Naive thymus-derived CD8-positive, alpha-beta T cell (primary cell): Measurements from ENCODE around the gene ARPC5. TPM values are rescaled to one million over a fixed set of nuclear protein-coding genes. Genes with fewer than 3 reads are reported as not detected.

ENCODE experiments used
- ATAC-seq, 2 donors: fragments of 150-1000 bp; cut with Tn5 transposase in 1 of 2; sonication (Bioruptor Pico), chemical (Tn5 transposase) in 1 of 2; 1 replicate in 1 of 2; 2 replicates in 1 of 2; pipeline ENCODE4 v1.10.0; 2021; ENCODE audit warnings: mild to moderate bottlenecking in 2 of 2, moderate library complexity in 2 of 2
- POLR2A ChIA-PET: fragments of 350-600 bp; sonication (Branson Sonifier 250); formaldehyde crosslinking; loops from one replicate; lab custom pipeline; 2021; ENCODE audit warnings: antibody characterized with exemption; lab: Charles Lee
- DNase-seq, 10 donors: peaks; one replicate each; pipeline versions ENCODE4 v3.0.0 to v3.0.0-alpha.2; 2020 to 2022
- H3K27ac Mint-ChIP-seq, 10 donors: one replicate each; pipeline ENCODE4 v1.8.0; 2020 to 2022; ENCODE audit warnings: mild to moderate bottlenecking in 10 of 10, mixed read lengths in 10 of 10, moderate library complexity in 4 of 10, inconsistent platforms in 1 of 10
- H3K27me3 Mint-ChIP-seq, 5 donors: one replicate each; pipeline ENCODE4 v1.8.0; 2021 to 2022; ENCODE audit warnings: mixed read lengths in 5 of 5
- H3K36me3 Mint-ChIP-seq, 3 donors: one replicate each; pipeline ENCODE4 v1.8.0; 2020 to 2022; ENCODE audit warnings: mixed read lengths in 3 of 3, mild to moderate bottlenecking in 2 of 3, inconsistent platforms in 1 of 3
- H3K4me1 Mint-ChIP-seq, 4 donors: one replicate each; pipeline ENCODE4 v1.8.0; 2021 to 2022; ENCODE audit warnings: mixed read lengths in 4 of 4
- H3K4me3 Mint-ChIP-seq, 10 donors: one replicate each; pipeline ENCODE4 v1.8.0; 2020 to 2022; ENCODE audit warnings: mild to moderate bottlenecking in 10 of 10, mixed read lengths in 10 of 10, moderate library complexity in 6 of 10, inconsistent platforms in 1 of 10
- H3K9me3 Mint-ChIP-seq, 9 donors: one replicate each; pipeline ENCODE4 v1.8.0; 2020 to 2022; ENCODE audit warnings: mixed read lengths in 9 of 9, mild to moderate bottlenecking in 3 of 9, inconsistent platforms in 1 of 9, moderate library complexity in 1 of 9
- polyA plus RNA-seq, 3 donors: library from polyadenylated mRNA; unstranded; fragments of 300-500 nt; fragmentation: Illumina TruSeq; gene quantifications; one replicate each; pipeline ENCODE4 v1.2.3, GENCODE V29; 2021
- total RNA-seq, 8 experiments: library from RNA in 2 of 8; stranded (reverse) in 2 of 8; gene quantifications; one replicate each; pipeline ENCODE4 v1.2.3 and lab custom pipeline; 2021 to 2026

The ARPC5 gene
- total and polyA plus RNA-seq, 5 experiments from 2014 or later: 99.6 to 556 (median 400) TPM

GRCh38 chr1:183590244-183591191 is 45.1 kb downstream of the ARPC5 start, which contains the start of gene NCF2:
Gene NCF2, minus strand, starts transcription at chr1:183590459. Its CDS starts 130 bp downstream, at chr1:183590329.
- peaks cover 5 to 50% (median 9%) of the 10 kb centered on the region in 4 donors for H3K4me1 Mint-ChIP-seq
- H3K27ac Mint-ChIP-seq: peak within 1 kb of the TSS in 6 of 10 donors; percentile 24 to 80 (median 70)
- H3K4me3 Mint-ChIP-seq: peak within 1 kb of the TSS in 3 of 10 donors; percentile 19 to 65 (median 30)
- POLR2A ChIA-PET: interaction anchor here (0.7 kb wide), 1 partner anchor 309 kb away, joined by 5 read pairs; no protein-coding TSS in a partner anchor
- DNase-seq: no peak
- H3K27me3 Mint-ChIP-seq: peaks cover 0 to 10% (median 0%) of the 10 kb centered on the region in 5 donors
- no peaks in the 10 kb centered on the region for H3K9me3 Mint-ChIP-seq
- peak; percentile 56 to 77 for ATAC-seq
- H3K36me3 Mint-ChIP-seq: peaks cover 0 to 2% (median 0%) of the 10 kb centered on the region in 3 donors

- peaks cover 0 to 10% (median 0%) of the 10 kb centered on the region in 5 donors for H3K27me3 Mint-ChIP-seq
Observed at GRCh38 chr1:183589874-183590243, 45.7 kb downstream of the ARPC5 start.

DNA sequence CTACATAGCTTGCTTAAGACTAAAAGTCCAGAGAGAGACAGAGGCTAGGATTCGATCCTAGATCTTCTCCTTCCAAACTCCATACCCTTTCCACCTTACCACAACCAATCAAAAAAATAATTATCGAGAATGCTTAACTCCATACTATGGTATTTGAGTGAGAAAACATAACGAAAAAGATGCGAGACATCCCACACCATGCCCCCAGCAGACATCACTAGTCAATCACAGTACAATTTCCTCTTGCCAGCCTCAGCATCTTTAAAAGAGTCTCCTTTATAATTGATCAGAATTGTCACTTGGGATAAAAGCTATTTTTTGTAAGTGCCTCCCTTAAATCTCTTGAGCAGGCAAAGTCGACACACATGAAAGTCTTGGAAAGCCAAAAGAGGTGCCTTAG is 46.2 kb downstream of the ARPC5 start:
- peak overlapping the region in 4 of 10 donors; percentile 56 to 80 (median 74) for H3K27ac Mint-ChIP-seq
- DNase-seq (no peak), ATAC-seq (no peak)
- H3K4me3 Mint-ChIP-seq: peak overlapping the region in 3 of 10 donors; percentile 19 to 65 (median 30)
- POLR2A ChIA-PET: no interaction called here
- H3K36me3 Mint-ChIP-seq: peaks cover 0 to 4% (median 0%) of the 10 kb centered on the region in 3 donors
- no peaks in the 10 kb centered on the region for H3K9me3 Mint-ChIP-seq
- peaks cover 5 to 50% (median 9%) of the 10 kb centered on the region in 4 donors for H3K4me1 Mint-ChIP-seq
- H3K27me3 Mint-ChIP-seq: peaks cover 0 to 10% (median 0%) of the 10 kb centered on the region in 5 donors

More at GRCh38 chr1:183589874-183590243, 45.7 kb downstream of the ARPC5 start:
- Mint-ChIP-seq H3K27ac (peak overlapping the region in 5 of 10 donors; percentile 1 to 80 (median 68)), H3K36me3 (peaks cover 0 to 2% (median 0%) of the 10 kb centered on the region in 3 donors), H3K4me1 (peaks cover 5 to 50% (median 9%) of the 10 kb centered on the region in 4 donors), H3K4me3 (peak overlapping the region in 2 of 10 donors; percentile 24 to 65), H3K9me3 (no peaks in the 10 kb centered on the region)
- ATAC-seq (no peak), DNase-seq (no peak)
- POLR2A ChIA-PET: no interaction called here

GRCh38 chr1:183588827-183589226 is 46.8 kb downstream of the ARPC5 start:
- H3K27me3 Mint-ChIP-seq: peaks cover 0 to 9% (median 0%) of the 10 kb centered on the region in 5 donors
- DNase-seq: no peak
- H3K4me1 Mint-ChIP-seq: peaks cover 5 to 50% (median 9%) of the 10 kb centered on the region in 4 donors
- no peak for ATAC-seq
- H3K36me3 Mint-ChIP-seq: peaks cover 0 to 4% (median 0%) of the 10 kb centered on the region in 3 donors
- no peaks in the 10 kb centered on the region for H3K9me3 Mint-ChIP-seq
- peak overlapping the region in 2 of 10 donors; percentile 59 to 65 for H3K4me3 Mint-ChIP-seq
- POLR2A ChIA-PET: no interaction called here
- peak overlapping the region in 3 of 10 donors; percentile 19 to 79 (median 68) for H3K27ac Mint-ChIP-seq

- H3K4me1 Mint-ChIP-seq: peaks cover 5 to 40% (median 9%) of the 10 kb centered on the region in 4 donors
- H3K36me3 Mint-ChIP-seq: peaks cover 0 to 4% (median 0%) of the 10 kb centered on the region in 3 donors
- H3K27ac Mint-ChIP-seq: no peak overlapping the region
- POLR2A ChIA-PET: no interaction called here
- no peaks in the 10 kb centered on the region for H3K27me3 Mint-ChIP-seq
- DNase-seq (no peak), ATAC-seq (no peak)
- no peak overlapping the region for H3K4me3 Mint-ChIP-seq
- H3K9me3 Mint-ChIP-seq: no peaks in the 10 kb centered on the region
Observed at GRCh38 chr1:183586926-183587325, 48.7 kb downstream of the ARPC5 start.

GRCh38 chr1:183586455-183586854 is 49.1 kb downstream of the ARPC5 start:
- H3K9me3 Mint-ChIP-seq: no peaks in the 10 kb centered on the region
- H3K36me3 Mint-ChIP-seq: peaks cover 0 to 6% (median 0%) of the 10 kb centered on the region in 3 donors
- no peak for DNase-seq
- no peaks in the 10 kb centered on the region for H3K27me3 Mint-ChIP-seq
- no peak overlapping the region for H3K27ac Mint-ChIP-seq
- POLR2A ChIA-PET: no interaction called here
- H3K4me3 Mint-ChIP-seq: no peak overlapping the region
- ATAC-seq: no peak
- peaks cover 5 to 39% (median 9%) of the 10 kb centered on the region in 4 donors for H3K4me1 Mint-ChIP-seq

DNA sequence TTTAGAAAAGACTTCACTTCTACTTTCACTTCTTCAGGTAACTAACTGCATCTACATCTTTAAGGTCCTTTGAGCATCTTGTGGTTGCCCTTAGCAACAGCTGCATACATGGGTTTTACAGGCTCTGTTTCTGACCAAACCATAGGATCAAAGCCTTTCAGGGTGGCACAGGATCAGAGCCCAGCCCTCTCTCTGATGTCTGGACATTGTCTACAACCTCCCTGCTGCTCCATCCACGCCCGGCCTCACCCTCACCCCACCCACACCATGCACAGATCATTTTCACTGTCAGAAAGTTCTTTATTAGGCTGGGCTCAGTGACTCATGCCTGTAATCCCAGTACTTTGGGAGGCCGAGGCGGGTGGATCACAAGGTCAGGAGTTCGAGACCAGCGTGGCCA is 50.5 kb downstream of the ARPC5 start:
- DNase-seq: no peak
- peaks cover 6 to 35% (median 7%) of the 10 kb centered on the region in 4 donors for H3K4me1 Mint-ChIP-seq
- POLR2A ChIA-PET: no interaction called here
- peaks cover 0 to 6% (median 0%) of the 10 kb centered on the region in 3 donors for H3K36me3 Mint-ChIP-seq
- no peak overlapping the region for H3K27ac Mint-ChIP-seq
- H3K4me3 Mint-ChIP-seq: no peak overlapping the region
- no peak for ATAC-seq
- H3K27me3 Mint-ChIP-seq: no peaks in the 10 kb centered on the region
- no peaks in the 10 kb centered on the region for H3K9me3 Mint-ChIP-seq

GRCh38 chr1:183584147-183584546 is 51.4 kb downstream of the ARPC5 start:
- H3K9me3 Mint-ChIP-seq: no peaks in the 10 kb centered on the region

GRCh38 chr1:183583466-183583865 is 52.1 kb downstream of the ARPC5 start:
- Mint-ChIP-seq H3K27ac (no peak overlapping the region), H3K4me3 (peak overlapping the region in 1 of 10 donors; percentile 53), H3K9me3 (no peaks in the 10 kb centered on the region), H3K36me3 (peaks cover 0 to 6% (median 0%) of the 10 kb centered on the region in 3 donors), H3K4me1 (peaks cover 3 to 27% (median 10%) of the 10 kb centered on the region in 4 donors), H3K27me3 (no peaks in the 10 kb centered on the region)
- DNase-seq: no peak
- POLR2A ChIA-PET: no interaction called here
- no peak for ATAC-seq

More at GRCh38 chr1:183584147-183584546, 51.4 kb downstream of the ARPC5 start:
- H3K36me3 Mint-ChIP-seq: peaks cover 0 to 6% (median 0%) of the 10 kb centered on the region in 3 donors
- H3K27me3 Mint-ChIP-seq: no peaks in the 10 kb centered on the region
- no peak overlapping the region for H3K4me3 Mint-ChIP-seq
- ATAC-seq (no peak), DNase-seq (no peak)
- H3K27ac Mint-ChIP-seq: no peak overlapping the region
- POLR2A ChIA-PET: no interaction called here
- peaks cover 5 to 31% (median 10%) of the 10 kb centered on the region in 4 donors for H3K4me1 Mint-ChIP-seq

GRCh38 chr1:183582021-183582713 is 53.4 kb downstream of the ARPC5 start:
- Mint-ChIP-seq H3K36me3 (peaks cover 0 to 6% (median 0%) of the 10 kb centered on the region in 3 donors), H3K27me3 (peaks cover 0 to 1% (median 0%) of the 10 kb centered on the region in 5 donors), H3K9me3 (no peaks in the 10 kb centered on the region), H3K4me3 (no peak overlapping the region), H3K27ac (peak overlapping the region in 1 of 10 donors; percentile 72), H3K4me1 (peaks cover 6 to 27% (median 12%) of the 10 kb centered on the region in 4 donors)
- ATAC-seq: no peak
- POLR2A ChIA-PET: interaction anchor here (0.7 kb wide), 1 partner anchor 9 kb away, joined by 3 read pairs; no protein-coding TSS in a partner anchor
- DNase-seq: no peak

DNA sequence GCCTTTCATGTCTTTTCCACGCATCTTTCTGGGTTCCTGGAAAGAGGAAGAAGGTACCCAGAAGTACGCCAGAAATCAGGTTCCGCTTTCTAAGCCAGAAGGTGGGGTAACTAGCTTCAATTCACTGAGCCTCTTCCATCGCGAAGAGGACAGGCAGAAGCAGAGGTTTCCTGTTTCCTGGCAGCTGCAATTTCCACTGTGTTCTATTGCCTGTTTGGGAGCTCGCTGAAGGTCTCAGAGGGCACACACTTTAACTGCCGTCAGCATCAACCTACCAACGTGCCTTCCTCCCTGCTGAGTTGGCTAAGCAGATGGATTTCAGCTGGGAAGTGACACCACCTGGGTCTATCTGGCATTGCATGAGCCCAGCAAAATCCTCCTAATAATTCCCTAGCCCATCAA is 55.3 kb downstream of the ARPC5 start:
- peak; percentile 42 to 70 for ATAC-seq
- DNase-seq: peak in 1 of 10 donors; percentile 23
- Mint-ChIP-seq H3K27ac (peak overlapping the region in 5 of 10 donors; percentile 57 to 86 (median 77)), H3K9me3 (no peaks in the 10 kb centered on the region), H3K36me3 (peaks cover 0 to 5% (median 0%) of the 10 kb centered on the region in 3 donors), H3K4me1 (peaks cover 6 to 27% (median 12%) of the 10 kb centered on the region in 4 donors), H3K4me3 (peak overlapping the region in 9 of 10 donors; percentile 23 to 78 (median 55)), H3K27me3 (peaks cover 0 to 1% (median 0%) of the 10 kb centered on the region in 5 donors)
- POLR2A ChIA-PET: no interaction called here

GRCh38 chr1:183578856-183579255 is 56.7 kb downstream of the ARPC5 start:
- peaks cover 0 to 6% (median 0%) of the 10 kb centered on the region in 3 donors for H3K36me3 Mint-ChIP-seq
- H3K4me1 Mint-ChIP-seq: peaks cover 6 to 27% (median 12%) of the 10 kb centered on the region in 4 donors
- ATAC-seq: no peak
- H3K4me3 Mint-ChIP-seq: no peak overlapping the region
- peaks cover 0 to 8% (median 0%) of the 10 kb centered on the region in 5 donors for H3K27me3 Mint-ChIP-seq
- H3K27ac Mint-ChIP-seq: peak overlapping the region in 1 of 10 donors; percentile 24
- POLR2A ChIA-PET: no interaction called here
- no peaks in the 10 kb centered on the region for H3K9me3 Mint-ChIP-seq
- no peak for DNase-seq
